HepG2 (cell line): Measurements from ENCODE around the gene PAPSS2. TPM values are rescaled to one million over a fixed set of nuclear protein-coding genes. Genes with fewer than 3 reads are reported as not detected.

ENCODE experiments used
- CEBPZ ChIP-seq: IDR thresholded peaks from 2 replicates; pipeline ENCODE4 v1.6.1; 2012; ENCODE audit warnings: low read length, improper control_type of control experiment
- CHCHD3 ChIP-seq: sonication (generic); formaldehyde crosslinking; IDR thresholded peaks from 2 replicates; pipeline ENCODE4 v1.8.0; 2022; ENCODE audit warnings: mild to moderate bottlenecking, missing genetic modification reagents, moderate library complexity
- GPN1 ChIP-seq: sonication (generic); formaldehyde crosslinking; IDR thresholded peaks from 2 replicates; pipeline ENCODE4 v1.5.1; 2020; ENCODE audit warnings: missing genetic modification reagents, borderline replicate concordance
- KDM5B ChIP-seq: sonication (generic); formaldehyde crosslinking; IDR thresholded peaks from 2 replicates; pipeline ENCODE4 v1.4.0; 2020; ENCODE audit warnings: missing genetic modification reagents, mild to moderate bottlenecking, borderline replicate concordance
- SCMH1 ChIP-seq: sonication (generic); formaldehyde crosslinking; IDR thresholded peaks from 2 replicates; pipeline ENCODE4 v1.9.0; 2021; ENCODE audit warnings: missing genetic modification reagents, mild to moderate bottlenecking, borderline replicate concordance
- SRY ChIP-seq: sonication (generic); formaldehyde crosslinking; IDR thresholded peaks from 2 replicates; pipeline ENCODE4 v1.8.0; 2022; ENCODE audit warnings: mild to moderate bottlenecking, missing genetic modification reagents
- ZBTB8A ChIP-seq: sonication (generic); formaldehyde crosslinking; IDR thresholded peaks from 2 replicates; pipeline ENCODE4 v1.4.0; 2020; ENCODE audit warnings: mild to moderate bottlenecking, low read depth, missing genetic modification reagents, borderline replicate concordance
- ZMYM2 ChIP-seq: sonication (generic); formaldehyde crosslinking; IDR thresholded peaks from 2 replicates; pipeline ENCODE4 v1.8.0; 2022; ENCODE audit warnings: mild to moderate bottlenecking, missing genetic modification reagents
- ZNF280D ChIP-seq: sonication (generic); formaldehyde crosslinking; IDR thresholded peaks from 2 replicates; pipeline ENCODE4 v1.5.1; 2020; ENCODE audit warnings: mild to moderate bottlenecking, missing genetic modification reagents
- ZNF431 ChIP-seq: sonication (generic); formaldehyde crosslinking; IDR thresholded peaks from 2 replicates; pipeline ENCODE4 v1.9.0; 2022; ENCODE audit warnings: missing genetic modification reagents, low read depth, mild to moderate bottlenecking, borderline replicate concordance
- ZNF816 ChIP-seq: sonication (generic); formaldehyde crosslinking; IDR thresholded peaks from 2 replicates; pipeline ENCODE4 v1.8.0; 2022; ENCODE audit warnings: missing genetic modification reagents, mild to moderate bottlenecking, borderline replicate concordance
- polyA plus RNA-seq, 8 experiments: library from polyadenylated mRNA; depleted of rRNA in 3 of 8; stranded (reverse) in 7 of 8; unstranded in 1 of 8; fragments of >200 nt; fragmentation: Illumina TruSeq in 4 of 8; extraction: Trizol in 4 of 8; gene quantifications; 2 replicates each; pipeline versions ENCODE4 v1.2.1 to v1.2.3, GENCODE V29; 2011 to 2016; ENCODE audit warnings: low read depth in 4 of 8, missing spikeins in 1 of 8, mixed read lengths in 1 of 8; ENCODE audit not compliant: insufficient read depth in 1 of 8
- total RNA-seq, 5 experiments: library from RNA; depleted of rRNA; stranded (reverse); fragments of >200 nt; fragmentation: Illumina TruSeq; extraction: Trizol; gene quantifications; 2 replicates each; pipeline ENCODE4 v1.2.3, GENCODE V29; 2016; ENCODE audit warnings: low read depth in 1 of 5
- TF ChIP-seq, protein P1 (sequence below): sonication (generic); formaldehyde crosslinking; IDR thresholded peaks from 2 replicates; pipeline ENCODE4 v1.5.0; 2020; ENCODE audit warnings: missing genetic modification reagents

The PAPSS2 gene
- total and polyA plus RNA-seq, 2 of the 13 experiments (the other 11 are each of a cell fraction or from before 2014, with no cell fraction given), result 0.11 to 0.12 TPM

- no peak for TF ChIP-seq ZNF280D (CRISPR knock-in tag)
- TF ChIP-seq GPN1 (CRISPR knock-in tag), result no peak
- TF ChIP-seq CEBPZ, result no peak
- no peak for TF ChIP-seq SCMH1 (CRISPR knock-in tag)
- TF ChIP-seq, protein P1, sequence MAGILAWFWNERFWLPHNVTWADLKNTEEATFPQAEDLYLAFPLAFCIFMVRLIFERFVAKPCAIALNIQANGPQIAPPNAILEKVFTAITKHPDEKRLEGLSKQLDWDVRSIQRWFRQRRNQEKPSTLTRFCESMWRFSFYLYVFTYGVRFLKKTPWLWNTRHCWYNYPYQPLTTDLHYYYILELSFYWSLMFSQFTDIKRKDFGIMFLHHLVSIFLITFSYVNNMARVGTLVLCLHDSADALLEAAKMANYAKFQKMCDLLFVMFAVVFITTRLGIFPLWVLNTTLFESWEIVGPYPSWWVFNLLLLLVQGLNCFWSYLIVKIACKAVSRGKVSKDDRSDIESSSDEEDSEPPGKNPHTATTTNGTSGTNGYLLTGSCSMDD (CRISPR knock-in tag), result no peak
- no peak for TF ChIP-seq CHCHD3 (CRISPR knock-in tag)
- TF ChIP-seq ZNF816 (CRISPR knock-in tag), result no peak
- no peak for TF ChIP-seq ZMYM2
- TF ChIP-seq KDM5B (CRISPR knock-in tag), result no peak
- TF ChIP-seq ZNF431 (CRISPR knock-in tag), result no peak
- no peak for TF ChIP-seq SRY
- TF ChIP-seq ZBTB8A (CRISPR knock-in tag), result no peak
Measured at GRCh38 chr10:87729940-87730339, 70.3 kb downstream of the PAPSS2 start (continued).
